Central memory CD4-positive, alpha-beta T cell (primary cell): ENCODE data around the gene RAVER1.
A peak's percentile ranks its signal among the peaks of the same experiment; 100 is the strongest.

Experiments used
- DNase-seq: peaks from one replicate; pipeline ENCODE4 v3.0.0; 2022

Gene RAVER1

DNA sequence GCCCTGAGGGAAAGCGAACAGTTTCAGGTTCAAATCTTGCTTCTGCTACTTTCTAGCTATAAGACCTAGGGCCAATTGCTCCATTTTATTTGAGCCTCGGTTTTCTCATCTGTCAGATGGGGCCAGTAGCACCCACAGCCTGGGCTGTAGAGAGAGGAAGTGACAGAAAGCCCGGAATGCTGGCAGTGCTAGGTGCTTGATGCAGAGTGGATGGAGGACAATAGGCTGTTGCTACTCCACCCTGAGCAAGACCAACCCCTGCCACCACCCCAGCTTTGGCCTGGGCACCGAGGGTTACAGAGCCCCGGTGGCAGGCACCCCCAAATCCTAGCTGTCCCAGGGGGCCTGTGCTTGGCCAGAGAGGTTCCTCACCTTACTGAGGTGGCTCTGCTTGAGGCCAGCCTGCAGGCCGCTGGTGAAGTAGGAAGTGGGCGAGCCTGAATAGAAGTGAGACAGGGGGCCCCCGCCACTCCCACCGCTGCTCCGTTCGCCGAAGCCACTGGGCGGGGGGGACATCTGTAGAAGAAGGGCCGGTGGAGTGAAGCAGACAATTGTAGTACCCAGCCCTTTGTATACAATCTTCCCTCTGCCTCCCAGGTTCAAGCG lies 15.4 kb downstream of the RAVER1 start:
- no peak for DNase-seq

DNA sequence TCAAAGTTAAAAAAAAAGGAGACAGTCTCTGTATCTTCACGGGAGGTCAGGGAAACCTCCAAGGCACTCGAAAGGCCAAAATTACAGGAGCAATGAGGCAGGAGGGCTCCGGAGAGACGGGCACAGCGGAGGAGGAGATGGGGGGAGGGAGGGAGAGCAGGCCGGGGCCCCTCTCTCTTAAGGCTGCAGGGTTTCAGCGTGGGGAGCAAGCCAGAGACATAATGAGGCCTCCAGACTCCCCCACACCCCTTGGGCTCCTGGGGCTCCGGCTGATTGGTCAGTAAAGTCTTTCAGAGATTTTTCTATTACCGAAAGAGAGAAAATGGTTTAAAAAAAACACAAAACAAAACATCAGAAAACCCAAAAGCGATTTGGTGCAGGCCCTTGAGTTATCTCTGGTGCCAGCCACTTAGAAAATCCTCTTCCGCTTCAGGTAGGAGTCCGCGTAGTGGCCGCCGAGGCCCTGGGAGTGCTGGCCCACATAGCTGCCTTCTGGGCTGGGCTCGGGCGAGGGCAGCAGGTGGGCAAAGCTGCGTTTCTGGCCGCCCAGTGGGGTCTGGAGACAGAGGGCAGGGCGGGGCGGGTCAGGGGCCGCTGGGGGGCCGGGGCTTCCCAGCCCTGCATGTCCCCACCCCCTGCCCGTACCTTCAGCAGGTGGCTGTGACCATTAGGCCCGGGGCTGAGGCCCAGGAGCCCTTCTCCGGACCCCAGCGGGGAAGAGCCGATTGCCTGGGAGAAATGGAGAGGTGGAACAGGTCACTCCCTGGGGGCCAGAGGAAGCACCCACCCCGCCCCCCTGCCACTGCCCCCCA lies 16.1 kb downstream of the RAVER1 start:
- DNase-seq = no peak

DNA sequence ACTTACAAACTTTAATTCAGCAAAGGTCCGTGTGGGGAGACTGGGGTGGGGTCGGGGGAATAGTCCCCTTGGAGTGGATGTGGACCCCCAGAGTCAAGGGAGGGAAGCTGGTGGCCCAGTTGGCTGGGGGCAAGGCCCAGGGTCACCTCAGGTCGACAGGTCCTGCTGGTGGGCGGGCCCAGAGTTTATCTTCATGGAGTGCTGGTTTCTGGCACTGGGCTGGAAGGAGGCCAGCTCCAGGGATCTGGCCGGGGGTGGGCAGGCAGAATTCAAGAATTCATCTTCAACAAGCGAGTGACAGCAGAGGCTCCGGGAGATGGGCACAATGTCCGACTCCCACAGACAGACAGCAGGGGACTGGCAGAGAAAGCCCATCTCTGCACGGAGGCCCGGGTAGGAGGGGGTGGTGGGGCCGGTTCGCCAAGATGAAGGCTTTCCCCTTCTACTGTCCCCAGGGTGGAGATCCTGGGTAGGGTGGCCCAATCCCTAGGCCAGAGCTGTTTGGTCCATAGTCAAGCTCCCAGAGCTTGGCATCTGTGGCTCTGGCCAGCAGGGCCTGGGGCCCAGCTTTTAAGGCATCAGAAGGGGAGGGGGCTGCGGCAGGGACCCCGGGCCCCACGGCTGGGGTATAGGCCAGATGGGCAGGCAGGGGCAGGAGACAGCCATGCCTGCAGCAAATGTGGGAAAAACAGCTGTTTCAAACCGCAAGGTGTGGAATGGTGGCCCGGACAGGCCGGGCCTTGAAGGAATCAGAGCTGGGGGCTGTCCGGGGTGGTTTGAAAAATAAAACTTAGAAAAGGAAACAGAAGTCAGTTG lies 16.9 kb downstream of the RAVER1 start:
- no peak for DNase-seq

DNA sequence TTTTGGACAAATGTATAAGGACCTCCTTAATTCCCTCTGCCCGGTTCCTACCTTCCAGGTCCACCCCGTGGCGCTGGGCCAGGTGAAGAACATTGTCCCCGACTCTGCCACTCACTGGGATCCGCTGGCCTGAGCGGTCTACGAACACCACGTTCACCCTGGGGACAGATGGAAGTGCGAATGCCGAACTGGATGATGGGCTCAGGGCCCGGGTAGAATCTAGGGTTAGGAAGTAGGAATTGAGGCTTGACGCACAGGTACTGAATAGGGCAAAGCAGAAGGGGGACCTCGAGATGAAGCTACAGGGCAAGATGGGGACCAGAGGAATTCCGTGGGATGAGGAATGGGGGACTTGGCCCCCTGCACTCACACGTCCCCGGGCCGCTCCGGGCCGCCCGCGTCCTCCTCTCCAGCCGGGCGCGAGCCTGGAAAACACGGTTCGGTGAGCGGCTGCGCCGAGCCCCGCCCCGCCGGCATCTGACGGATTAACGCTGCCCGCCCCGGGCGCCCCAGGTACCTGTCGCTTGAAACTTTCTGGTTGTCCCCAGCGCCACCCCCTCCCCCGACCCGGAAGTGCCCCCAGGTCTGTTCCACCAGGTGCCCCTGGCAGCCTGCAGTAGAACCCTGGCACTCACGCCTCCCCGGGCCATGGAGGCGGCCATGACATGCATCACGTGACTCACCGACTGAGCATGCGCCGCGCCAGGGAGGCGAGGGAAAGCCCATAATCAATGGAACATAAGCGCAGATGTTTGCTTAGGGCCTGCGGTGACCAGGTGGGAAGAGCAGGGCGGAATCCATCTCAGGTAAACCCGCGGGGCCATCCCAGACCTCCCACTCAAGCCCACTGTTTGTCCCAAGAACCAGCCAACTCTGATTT lies 17.8 kb downstream of the RAVER1 start, which contains the start of gene FDX2:
TSS of gene FDX2 (minus strand) at position 681 of the 880 bp plus-strand sequence. CDS start at position 662, 19 bp downstream.
- peak; percentile 83 for DNase-seq

DNA sequence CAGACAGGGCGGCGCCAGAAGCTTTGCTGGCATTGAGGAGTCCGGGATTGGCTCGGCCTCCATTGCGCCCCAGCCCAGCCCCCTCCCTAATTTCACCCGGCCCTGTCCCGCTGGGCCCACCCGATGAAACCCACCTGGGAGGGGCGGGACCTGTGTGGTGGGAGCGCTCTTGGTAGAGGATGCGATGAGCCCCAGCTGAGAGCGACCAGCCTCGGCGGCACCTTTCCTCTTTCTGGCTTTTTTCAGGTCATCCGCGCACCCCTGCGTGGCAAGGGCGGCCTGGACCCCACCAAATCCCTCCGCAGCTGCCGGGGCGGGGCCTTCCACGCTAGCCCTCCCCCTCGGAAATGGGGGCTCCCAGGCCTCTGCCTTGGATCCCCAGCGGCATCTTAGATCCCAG lies 23.9 kb downstream of the RAVER1 start, which contains the start of gene ZGLP1:
TSS of gene ZGLP1 (minus strand) at position 393 of the 400 bp plus-strand sequence.
- no peak for DNase-seq

DNA sequence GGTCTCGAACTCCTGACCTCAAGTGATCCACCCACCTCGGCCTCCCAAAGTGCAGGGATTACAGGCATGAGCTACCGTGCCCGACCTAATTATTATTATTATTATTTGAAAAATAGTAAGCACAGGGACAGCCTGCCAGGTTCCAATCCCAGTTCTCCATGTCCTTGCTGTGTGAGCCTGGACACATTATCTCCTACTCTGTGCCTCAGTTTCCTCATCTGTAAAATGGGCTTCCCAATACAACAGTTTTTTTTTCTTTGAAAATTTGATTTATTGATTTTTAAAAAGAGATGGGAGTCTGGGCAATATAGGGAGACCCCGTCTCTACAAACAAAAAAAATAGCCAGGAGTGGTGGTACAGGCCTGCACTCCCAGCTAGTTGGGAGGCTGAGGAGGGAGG lies 27.0 kb downstream of the RAVER1 start:
- DNase-seq = no peak

DNA sequence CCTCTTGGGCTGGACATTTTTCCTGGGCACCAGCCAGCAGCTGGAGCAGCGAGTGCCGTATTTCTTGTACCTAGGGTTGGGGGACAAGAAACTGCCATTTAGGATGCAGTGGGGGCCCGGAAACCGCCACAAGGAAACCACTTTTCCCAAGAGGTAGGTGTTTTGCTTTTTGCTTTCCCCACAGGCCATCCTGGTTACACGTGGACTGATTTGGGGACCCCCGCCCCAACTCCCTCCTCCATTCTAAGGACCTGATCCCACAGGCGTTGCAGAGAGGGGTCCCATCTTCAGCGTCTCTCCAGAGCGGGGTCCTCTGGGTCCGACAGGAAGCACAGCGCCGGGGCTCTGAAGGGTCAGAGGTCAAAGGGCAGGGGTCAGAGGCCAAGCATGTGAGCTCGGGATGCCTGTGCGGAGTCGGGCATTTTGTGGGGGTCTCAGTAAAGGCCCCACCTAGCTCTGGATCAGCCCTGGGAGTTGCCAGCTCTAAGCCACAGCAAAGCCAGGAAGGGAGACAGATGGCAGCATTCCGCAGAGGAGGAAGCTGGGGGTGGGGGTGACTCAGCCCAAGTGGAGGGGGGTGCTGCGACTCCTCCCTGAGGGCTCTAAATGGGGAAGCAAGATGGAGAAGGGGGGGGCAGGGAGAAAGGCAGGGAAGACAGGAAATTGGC lies 28.1 kb downstream of the RAVER1 start:
- no peak for DNase-seq

DNA sequence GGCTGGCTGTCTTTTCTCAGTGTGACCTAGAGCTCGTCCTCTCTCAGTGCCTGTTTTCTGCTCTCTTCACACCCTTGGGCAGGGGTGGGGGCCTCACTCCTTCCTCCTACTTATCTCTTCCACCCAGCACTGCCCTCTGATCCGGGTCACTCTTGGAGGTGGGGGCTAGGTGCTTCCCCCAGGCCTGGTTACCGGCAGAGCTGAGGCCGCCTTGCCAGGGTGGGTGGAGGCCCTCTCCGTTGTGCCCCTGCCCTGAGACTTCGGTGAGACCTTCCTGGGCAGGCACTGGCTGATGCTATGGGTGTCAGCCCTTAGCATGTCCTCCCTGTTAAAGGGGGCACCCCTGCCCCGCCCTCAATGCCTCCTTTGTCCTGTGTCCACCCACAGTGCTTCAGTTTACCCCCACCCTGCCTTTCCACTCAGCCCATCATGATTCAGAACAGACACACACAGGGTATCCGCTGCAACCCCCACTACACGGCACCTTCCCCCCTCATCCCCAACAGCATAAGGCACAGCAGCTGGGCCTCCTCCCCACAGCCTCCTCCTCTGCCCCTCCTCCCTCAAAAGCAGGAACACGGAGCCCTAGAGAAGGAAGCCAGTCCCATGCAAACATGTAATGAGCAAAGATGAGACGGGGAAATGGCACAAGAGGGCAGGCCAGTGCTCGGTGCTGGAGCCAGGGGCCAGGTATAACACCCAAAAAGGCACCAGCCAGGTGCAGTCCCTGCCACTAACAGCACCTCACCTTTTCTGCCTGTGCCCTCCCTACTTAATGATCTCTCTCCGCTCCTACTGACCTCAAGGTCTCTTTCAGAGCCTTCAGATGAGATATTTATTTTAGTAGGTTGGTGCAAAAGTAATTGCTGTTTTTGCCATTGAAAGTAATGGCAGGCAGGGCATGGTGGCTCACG lies 33.5 kb downstream of the RAVER1 start:
- no peak for DNase-seq

DNA sequence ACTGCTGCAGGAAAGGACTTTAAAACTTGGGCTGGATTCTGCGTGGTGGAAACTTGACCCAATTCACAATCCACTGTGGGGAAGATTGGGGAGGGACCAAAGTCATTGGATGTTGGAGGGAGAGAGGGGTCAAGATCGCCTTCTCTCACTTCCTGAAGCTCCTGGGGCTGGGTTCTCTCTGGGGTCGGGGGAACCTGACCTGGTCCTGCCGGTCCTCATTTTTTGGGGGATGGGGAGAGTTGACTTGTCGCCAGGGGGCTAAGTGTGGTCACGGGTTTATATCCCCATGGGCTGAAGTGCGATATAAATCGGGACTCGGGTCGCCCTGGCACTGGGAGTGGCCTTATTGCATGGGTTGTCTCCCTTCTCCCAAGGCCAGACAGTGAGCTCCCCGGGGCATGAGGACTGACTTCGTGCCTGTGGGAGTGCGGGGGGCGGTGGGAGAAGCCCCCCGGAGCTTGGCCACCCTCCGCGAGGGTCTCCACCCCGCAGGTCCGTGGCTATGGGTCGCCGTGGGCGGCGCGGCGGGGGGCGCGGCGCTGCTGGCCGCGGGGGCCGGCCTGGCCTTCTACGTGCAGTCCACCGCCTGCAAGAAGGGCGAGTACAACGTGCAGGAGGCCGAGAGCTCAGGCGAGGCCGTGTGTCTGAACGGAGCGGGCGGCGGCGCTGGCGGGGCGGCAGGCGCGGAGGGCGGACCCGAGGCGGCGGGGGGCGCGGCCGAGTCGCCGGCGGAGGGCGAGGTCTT lies 37.3 kb downstream of the RAVER1 start:
- DNase-seq = no peak

DNA sequence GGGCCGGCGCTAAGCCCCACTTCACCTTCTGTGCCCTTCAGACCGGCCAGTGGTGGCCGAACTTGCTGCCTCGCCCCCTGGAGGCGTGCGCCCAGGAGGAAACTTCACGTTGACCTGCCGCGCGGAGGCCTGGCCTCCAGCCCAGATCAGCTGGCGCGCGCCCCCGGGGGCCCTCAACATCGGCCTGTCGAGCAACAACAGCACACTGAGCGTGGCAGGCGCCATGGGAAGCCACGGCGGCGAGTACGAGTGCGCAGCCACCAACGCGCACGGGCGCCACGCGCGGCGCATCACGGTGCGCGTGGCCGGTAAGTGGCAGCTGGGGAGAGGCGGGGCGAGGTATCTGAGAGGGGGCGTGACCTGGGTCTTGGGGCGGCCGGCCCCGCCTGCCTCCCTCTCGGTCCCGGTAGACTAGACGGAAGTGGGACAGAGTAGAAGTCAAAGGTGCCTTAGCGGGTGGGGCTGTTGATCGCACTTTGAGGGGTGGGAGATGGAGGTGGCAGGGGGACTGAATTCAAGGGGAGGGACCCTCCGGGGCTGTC lies 38.0 kb downstream of the RAVER1 start:
- peak; percentile 66 for DNase-seq

DNA sequence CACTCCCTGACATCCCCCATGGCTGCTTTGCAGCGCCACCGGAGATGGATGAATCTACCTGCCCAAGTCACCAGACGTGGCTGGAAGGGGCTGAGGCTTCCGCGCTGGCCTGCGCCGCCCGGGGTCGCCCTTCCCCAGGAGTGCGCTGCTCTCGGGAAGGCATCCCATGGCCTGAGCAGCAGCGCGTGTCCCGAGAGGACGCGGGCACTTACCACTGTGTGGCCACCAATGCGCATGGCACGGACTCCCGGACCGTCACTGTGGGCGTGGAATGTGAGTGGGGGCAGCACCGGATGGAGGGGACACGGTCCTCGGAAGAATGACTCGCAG lies 39.0 kb downstream of the RAVER1 start:
- DNase-seq = no peak

DNA sequence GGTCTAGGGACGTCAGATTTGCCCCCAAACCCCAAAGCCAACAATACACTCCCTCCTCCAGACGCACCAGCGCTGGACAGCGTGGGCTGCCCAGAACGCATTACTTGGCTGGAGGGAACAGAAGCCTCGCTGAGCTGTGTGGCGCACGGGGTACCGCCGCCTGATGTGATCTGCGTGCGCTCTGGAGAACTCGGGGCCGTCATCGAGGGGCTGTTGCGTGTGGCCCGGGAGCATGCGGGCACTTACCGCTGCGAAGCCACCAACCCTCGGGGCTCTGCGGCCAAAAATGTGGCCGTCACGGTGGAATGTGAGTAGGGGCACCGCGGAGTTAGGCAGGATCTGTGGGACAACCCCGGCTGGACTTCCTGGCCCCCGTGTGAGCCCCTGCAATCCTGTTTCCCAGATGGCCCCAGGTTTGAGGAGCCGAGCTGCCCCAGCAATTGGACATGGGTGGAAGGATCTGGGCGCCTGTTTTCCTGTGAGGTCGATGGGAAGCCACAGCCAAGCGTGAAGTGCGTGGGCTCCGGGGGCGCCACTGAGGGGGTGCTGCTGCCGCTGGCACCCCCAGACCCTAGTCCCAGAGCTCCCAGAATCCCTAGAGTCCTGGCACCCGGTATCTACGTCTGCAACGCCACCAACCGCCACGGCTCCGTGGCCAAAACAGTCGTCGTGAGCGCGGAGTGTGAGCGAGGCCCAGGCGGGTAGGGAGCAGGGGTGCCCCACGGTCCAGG lies 39.5 kb downstream of the RAVER1 start:
- no peak for DNase-seq

DNA sequence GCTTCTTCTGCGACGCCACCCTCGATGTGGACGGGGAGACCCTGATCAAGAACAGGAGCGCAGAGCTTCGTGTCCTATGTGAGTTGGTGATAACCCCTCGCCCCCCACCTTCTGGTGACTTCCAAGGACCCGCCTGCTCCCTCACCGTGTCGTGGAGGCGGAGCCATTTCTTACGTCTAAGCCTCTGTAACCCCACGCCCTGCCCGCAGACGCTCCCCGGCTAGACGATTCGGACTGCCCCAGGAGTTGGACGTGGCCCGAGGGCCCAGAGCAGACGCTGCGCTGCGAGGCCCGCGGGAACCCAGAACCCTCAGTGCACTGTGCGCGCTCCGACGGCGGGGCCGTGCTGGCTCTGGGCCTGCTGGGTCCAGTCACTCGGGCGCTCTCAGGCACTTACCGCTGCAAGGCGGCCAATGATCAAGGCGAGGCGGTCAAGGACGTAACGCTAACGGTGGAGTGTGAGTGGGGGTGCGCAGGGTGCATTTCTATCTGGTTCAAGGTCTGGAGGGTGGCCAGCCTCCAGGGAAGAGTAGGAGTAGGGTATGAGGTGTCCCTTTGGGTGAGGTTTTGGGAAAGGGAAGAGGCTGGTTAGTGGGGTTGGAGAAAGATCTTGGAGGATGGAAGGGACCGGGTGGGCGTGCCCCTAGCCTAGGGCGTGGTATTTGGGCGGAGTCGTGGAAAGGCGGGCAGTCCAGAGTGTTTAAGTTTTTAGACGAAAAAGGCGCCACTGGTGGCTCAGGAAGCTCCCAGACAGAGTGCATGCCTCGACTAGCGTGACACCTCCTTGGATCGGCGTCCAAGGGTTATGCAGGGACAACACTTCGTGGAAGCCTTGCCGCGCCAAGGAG lies 40.3 kb downstream of the RAVER1 start:
- no peak for DNase-seq

DNA sequence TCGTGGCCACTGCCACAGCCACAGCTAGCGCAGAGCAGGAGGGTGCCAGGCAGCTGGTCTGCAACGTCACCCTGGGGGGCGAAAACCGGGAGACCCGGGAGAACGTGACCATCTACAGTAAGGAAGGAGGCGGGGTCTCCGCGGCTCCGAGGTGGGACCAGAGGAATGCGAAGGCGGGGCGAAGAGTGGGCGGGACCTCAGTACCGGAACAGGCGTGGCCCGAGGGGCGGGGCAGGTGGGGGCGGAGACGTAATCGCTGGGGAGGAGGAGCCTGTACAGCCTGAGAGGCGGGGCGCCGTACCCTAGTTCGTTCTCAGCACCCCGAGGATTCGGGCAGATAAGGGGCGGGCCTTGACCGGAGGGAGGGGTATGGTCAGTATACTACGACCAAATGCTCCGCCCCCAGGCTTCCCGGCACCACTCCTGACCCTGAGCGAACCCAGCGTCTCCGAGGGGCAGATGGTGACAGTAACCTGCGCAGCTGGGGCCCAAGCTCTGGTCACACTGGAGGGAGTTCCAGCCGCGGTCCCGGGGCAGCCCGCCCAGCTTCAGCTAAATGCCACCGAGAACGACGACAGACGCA lies 41.0 kb downstream of the RAVER1 start:
- peak; percentile 38 for DNase-seq

DNA sequence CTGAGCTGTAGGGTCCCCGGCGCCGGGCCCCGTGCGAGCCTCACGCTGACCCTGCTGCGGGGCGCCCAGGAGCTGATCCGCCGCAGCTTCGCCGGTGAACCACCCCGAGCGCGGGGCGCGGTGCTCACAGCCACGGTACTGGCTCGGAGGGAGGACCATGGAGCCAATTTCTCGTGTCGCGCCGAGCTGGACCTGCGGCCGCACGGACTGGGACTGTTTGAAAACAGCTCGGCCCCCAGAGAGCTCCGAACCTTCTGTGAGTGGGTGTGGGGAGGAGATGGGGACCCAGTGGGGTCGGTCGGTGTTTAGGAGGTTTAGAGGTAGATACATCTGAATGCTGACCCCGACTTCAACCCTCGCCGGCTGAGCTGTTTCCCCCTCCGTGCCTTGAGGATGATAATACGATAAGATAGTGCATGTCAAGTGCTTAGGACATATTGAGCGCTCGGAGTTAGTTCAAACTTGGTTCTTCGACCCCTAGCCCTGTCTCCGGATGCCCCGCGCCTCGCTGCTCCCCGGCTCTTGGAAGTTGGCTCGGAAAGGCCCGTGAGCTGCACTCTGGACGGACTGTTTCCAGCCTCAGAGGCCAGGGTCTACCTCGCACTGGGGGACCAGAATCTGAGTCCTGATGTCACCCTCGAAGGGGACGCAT lies 41.6 kb downstream of the RAVER1 start:
- DNase-seq = no peak

DNA sequence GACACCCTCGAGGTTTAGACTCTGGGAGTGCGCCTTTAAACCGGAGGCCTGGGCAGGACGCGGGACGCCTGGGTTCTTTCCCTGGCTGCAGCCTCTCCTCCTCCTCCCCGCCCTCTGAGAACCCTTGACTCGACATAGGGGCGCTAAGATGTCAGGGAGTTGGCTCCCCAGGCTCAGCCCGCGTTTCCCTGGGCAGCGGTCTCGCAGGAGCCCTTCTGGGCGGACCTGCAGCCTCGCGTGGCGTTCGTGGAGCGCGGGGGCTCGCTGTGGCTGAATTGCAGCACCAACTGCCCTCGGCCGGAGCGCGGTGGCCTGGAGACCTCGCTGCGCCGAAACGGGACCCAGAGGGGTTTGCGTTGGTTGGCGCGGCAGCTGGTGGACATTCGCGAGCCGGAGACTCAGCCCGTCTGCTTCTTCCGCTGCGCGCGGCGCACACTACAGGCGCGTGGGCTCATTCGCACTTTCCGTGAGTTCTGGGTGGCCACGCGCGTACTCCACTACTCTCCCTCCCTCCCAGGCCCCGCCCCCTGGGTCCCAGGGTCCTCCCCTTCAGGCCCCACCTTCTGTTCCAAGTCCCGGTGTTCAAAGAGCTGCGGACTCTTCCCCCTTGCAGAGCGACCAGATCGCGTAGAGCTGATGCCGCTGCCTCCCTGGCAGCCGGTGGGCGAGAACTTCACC lies 42.3 kb downstream of the RAVER1 start:
- DNase-seq = peak; percentile 24
